Gastrocnemius medialis (tissue), 4 donors: ENCODE results near the gene GABBR2. TPM values are rescaled to one million over a fixed set of nuclear protein-coding genes. Genes with fewer than 3 reads are reported as not detected.

Source experiments
- ATAC-seq, 2 donors: fragments of 150-250 bp; one replicate each; pipeline ENCODE4 v1.9.1; 2016
- DNase-seq, 2 donors: peaks; one replicate each; pipeline ENCODE4 v3.0.0-alpha.2; 2019
- H3K27ac ChIP-seq, 4 donors: fragments of 200-600 bp; sonication (generic); 1 replicate in 1 of 4; 2 replicates in 3 of 4; pipeline ENCODE4 v1.5.1; 2016 to 2018; ENCODE audit warnings: mild to moderate bottlenecking in 2 of 4, moderate library complexity in 1 of 4
- H3K27me3 ChIP-seq, 3 donors: fragments of 200-600 bp; sonication (generic) in 2 of 3; 1 replicate in 1 of 3; 2 replicates in 2 of 3; pipeline versions ENCODE4 v1.5.1 to v1.6.0; 2016 to 2019; ENCODE audit warnings: mild to moderate bottlenecking in 1 of 3, moderate library complexity in 1 of 3
- H3K36me3 ChIP-seq, 2 donors: fragments of 200-600 bp; sonication (generic) in 1 of 2; one replicate each; pipeline ENCODE4 v1.5.1; 2017 to 2018
- H3K4me1 ChIP-seq, 2 donors: fragments of 200-600 bp; sonication (generic) in 1 of 2; one replicate each; pipeline ENCODE4 v1.5.1; 2016 to 2017; ENCODE audit warnings: mild to moderate bottlenecking in 2 of 2
- H3K4me3 ChIP-seq, 4 donors: fragments of 200-600 bp; sonication (generic) in 3 of 4; 1 replicate in 1 of 4; 2 replicates in 3 of 4; pipeline ENCODE4 v1.5.1; 2016 to 2019; ENCODE audit warnings: mild to moderate bottlenecking in 2 of 4
- H3K9me3 ChIP-seq, 3 donors: fragments of 200-600 bp; sonication (generic) in 2 of 3; 1 replicate in 1 of 3; 2 replicates in 2 of 3; pipeline ENCODE4 v1.5.1; 2016 to 2019
- POLR2A ChIP-seq, 2 donors: fragments of 450-650 bp; IDR thresholded peaks; one replicate each; pipeline ENCODE4 v1.6.1; 2017; ENCODE audit warnings: antibody characterized with exemption in 2 of 2, mild to moderate bottlenecking in 2 of 2, moderate library complexity in 2 of 2
- in situ Hi-C, 4 donors: fragments of 200-750 bp; cut with MboI; loops; one replicate each; pipeline versions ENCODE4 v1.15.0 to v1.8.0; 2017; ENCODE audit warnings: low sequenced_read_pairs in 4 of 4
- intact Hi-C: fragments of 100-400 bp; cut with DNase I; formaldehyde crosslinking; loops from one replicate; pipeline ENCODE4 v1.15.1; 2023; ENCODE audit warnings: low total_unique reads
- total RNA-seq, 4 donors: library from RNA; depleted of rRNA; stranded (reverse); fragments of >200 nt; gene quantifications; one replicate each; pipeline versions ENCODE4 v1.1.0 to v1.2.3, GENCODE V29; 2016
- TF ChIP-seq, protein P1 (sequence below), 5 experiments: fragments of 450-650 bp in 3 of 5; fragments of 200-600 bp in 2 of 5; sonication (generic) in 2 of 5; IDR thresholded peaks in 4 of 5; conservative IDR thresholded peaks in 1 of 5; 1 replicate in 4 of 5; 2 replicates in 1 of 5; pipeline ENCODE4 v1.5.1; 2016 to 2019; ENCODE audit warnings: antibody characterized with exemption in 5 of 5, mild to moderate bottlenecking in 3 of 5, moderate library complexity in 3 of 5

The GABBR2 gene
- total RNA-seq, 4 donors from 2014 or later, result 0.46 to 0.80 TPM; not detected in 2

DNA sequence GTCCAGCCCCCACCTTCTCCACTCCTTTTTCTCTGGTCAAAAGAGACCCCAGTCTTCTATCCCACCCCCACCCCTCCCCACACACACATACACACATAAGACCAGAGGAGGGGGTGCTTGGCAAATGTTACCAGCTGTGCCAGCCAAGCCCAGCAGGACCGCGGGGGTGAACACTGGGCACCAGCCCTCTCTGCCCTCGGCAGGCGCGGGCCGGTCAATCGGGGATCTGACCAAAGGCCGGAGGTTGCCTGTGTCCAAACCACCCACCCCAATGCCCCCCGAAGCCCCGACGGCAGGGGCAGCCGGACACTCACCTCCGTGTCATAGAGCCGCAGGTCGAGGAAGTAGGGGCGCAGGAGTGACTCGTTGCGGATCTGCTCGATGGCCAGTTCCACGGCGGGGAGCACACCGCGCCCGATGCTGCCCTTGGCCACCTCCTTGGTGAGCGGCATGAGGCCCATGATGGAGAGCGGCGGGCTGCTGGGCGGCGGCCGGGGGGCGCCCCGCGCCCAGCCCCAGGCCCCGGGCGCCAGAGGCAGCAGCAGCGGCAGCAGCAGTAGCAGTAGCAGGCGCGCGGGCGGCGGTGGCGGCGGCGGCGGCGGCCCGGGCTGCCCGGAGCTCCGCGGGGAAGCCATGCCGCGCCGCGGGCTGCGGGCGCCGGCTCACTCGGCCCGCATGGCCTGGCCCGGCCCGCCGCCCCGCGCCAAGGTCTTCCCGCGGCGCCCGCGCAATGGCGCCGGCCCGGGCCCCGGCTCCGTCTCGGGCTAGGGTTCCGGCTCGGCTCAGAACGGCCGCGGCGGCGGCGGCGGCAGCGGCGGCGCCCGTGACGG lies 417 bp downstream of the GABBR2 start:
- intact Hi-C loops, result no loop called here
- Histone ChIP-seq H3K9me3 (no peaks in the 10 kb centered on the region), H3K4me3 (peak overlapping the region in 3 of 4 donors; percentile 25 to 39 (median 33)), H3K27me3 (peaks cover 45 to 57% (median 55%) of the 10 kb centered on the region in 3 donors), H3K4me1 (peaks cover 0 to 11% of the 10 kb centered on the region in 2 donors), H3K27ac (no peak overlapping the region), H3K36me3 (no peaks in the 10 kb centered on the region)
- DNase-seq (no peak), ATAC-seq (no peak)
- in situ Hi-C loops, result no loop called here
- TF ChIP-seq POLR2A (IDR thresholded peaks at IDR 0.05), result no peak
- TF ChIP-seq, protein P1, sequence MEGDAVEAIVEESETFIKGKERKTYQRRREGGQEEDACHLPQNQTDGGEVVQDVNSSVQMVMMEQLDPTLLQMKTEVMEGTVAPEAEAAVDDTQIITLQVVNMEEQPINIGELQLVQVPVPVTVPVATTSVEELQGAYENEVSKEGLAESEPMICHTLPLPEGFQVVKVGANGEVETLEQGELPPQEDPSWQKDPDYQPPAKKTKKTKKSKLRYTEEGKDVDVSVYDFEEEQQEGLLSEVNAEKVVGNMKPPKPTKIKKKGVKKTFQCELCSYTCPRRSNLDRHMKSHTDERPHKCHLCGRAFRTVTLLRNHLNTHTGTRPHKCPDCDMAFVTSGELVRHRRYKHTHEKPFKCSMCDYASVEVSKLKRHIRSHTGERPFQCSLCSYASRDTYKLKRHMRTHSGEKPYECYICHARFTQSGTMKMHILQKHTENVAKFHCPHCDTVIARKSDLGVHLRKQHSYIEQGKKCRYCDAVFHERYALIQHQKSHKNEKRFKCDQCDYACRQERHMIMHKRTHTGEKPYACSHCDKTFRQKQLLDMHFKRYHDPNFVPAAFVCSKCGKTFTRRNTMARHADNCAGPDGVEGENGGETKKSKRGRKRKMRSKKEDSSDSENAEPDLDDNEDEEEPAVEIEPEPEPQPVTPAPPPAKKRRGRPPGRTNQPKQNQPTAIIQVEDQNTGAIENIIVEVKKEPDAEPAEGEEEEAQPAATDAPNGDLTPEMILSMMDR (IDR thresholded peaks at IDR 0.05 in 4 of 5, conservative IDR thresholded peaks at IDR 0.05 in 1 of 5), result no peak

DNA sequence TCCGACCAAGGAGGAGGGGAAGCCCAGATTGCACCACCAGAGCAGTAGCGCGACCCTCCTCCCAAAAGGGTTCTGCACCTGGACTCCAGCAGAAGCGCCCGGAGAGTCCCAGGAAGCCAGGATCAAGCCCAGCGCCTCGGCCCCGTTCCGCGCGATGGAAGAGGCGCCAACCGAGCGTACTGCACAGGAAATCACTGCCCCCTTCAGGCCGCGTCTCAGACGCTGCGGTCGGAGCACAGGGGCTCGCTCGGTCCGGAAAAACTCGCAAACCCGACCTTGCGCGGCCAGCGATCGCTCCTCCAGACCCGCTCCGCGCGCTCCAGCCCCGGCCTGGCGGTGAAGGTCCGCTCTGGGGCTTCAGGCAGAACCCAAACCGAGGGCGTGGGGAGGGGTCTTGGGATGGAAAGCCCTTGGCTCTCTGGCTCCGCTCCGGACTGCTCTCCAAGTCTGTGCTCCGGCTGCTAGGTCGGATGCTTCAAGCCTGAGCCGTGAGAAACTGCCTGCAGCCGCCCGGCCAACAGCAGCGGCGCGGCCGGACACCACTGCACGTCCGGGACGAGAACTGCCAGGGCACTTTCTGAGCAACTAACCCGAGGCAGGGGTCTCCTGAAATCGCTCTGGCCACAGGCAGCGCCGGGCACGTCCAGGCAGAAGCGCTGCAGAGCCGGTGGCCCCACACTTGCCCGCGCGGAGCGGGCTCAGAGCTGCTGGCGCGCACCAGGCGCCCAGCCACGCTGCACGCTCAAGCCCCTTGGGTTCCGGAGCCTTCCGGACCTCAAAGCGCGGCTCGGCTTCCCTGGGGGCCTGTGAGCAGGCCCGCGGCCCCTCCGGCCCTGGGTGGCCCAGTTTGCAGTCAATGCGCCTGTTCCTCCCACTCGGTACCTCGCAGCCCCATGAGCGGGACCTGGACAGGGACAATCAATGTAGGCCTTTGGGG lies 1.3 kb downstream of the GABBR2 start:
- H3K27me3 ChIP-seq, result peaks cover 45 to 60% (median 58%) of the 10 kb centered on the region in 3 donors
- TF ChIP-seq POLR2A (IDR thresholded peaks at IDR 0.05), result no peak
- TF ChIP-seq, protein P1 (IDR thresholded peaks at IDR 0.05 in 4 of 5, conservative IDR thresholded peaks at IDR 0.05 in 1 of 5), result peak in 2 of 5 experiments; percentile 12 to 29
- no peak overlapping the region for H3K27ac ChIP-seq
- no peaks in the 10 kb centered on the region for H3K9me3 ChIP-seq
- peak overlapping the region in 2 of 4 donors; percentile 21 to 25 for H3K4me3 ChIP-seq
- ATAC-seq (no peak), DNase-seq (no peak)
- intact Hi-C loops, result no loop called here
- no peaks in the 10 kb centered on the region for H3K36me3 ChIP-seq
- peaks cover 0 to 11% of the 10 kb centered on the region in 2 donors for H3K4me1 ChIP-seq
- in situ Hi-C loops, result no loop called here

DNA sequence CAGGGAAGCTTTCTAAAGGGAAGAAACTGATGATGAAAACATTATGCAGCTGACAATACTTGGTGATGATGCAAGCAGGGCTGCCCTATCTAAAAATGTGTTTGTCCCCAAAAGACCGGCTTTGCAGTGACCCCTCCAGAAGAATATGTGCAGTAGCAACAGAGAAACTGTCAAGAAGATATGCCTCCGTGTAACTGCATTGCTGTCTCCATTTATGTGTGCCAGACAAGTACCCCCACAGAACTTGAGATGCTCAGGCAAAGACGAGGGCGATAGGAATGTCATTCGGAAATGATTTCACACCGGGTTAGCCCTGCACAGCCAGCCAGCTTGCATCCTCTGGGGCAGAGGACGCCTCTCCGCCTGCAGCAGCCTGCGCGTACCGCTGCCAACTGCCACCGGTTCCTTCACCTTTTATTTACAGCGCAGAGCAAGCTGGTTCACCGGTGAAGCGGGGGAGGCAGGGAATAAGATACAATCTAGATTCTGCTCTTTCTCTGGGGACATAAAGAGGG lies 2.0 kb downstream of the GABBR2 start:
- H3K4me1 ChIP-seq, result peaks cover 0 to 11% of the 10 kb centered on the region in 2 donors
- H3K27ac ChIP-seq, result no peak overlapping the region
- peaks cover 45 to 58% (median 56%) of the 10 kb centered on the region in 3 donors for H3K27me3 ChIP-seq
- no peak for TF ChIP-seq POLR2A (IDR thresholded peaks at IDR 0.05)
- TF ChIP-seq, protein P1 (IDR thresholded peaks at IDR 0.05 in 4 of 5, conservative IDR thresholded peaks at IDR 0.05 in 1 of 5), result no peak
- ATAC-seq, result no peak
- H3K4me3 ChIP-seq, result no peak overlapping the region
- DNase-seq, result no peak
- H3K9me3 ChIP-seq, result no peaks in the 10 kb centered on the region
- H3K36me3 ChIP-seq, result no peaks in the 10 kb centered on the region
- intact Hi-C loops (no loop called here), in situ Hi-C loops (no loop called here)

DNA sequence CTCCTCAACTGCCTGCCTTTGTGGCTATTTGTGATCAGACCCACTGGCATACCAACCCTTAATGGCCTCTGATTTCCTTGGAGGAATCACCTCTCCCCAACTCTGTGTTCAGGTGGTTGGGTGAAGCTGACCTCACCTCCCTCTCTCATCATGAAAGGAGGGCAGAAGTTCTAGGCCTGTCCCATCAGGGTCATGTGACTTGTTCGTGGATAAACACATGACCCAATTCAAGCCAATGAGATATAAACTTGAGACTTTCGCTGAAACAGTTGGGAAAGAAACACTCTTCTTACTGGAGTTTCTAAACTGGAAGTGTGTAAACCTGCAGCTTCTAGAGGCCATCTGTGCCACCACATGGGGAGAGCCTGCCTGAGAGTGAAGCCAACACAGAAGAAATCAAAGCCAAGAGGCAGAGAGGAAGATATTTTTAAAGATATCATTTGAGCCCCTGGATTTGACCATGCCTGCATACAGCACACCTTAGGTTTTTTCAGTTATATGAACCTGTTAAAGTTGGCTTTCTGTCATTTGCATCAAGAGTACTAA lies 5.8 kb downstream of the GABBR2 start:
- intact Hi-C loops, result no loop called here
- peaks cover 29 to 42% (median 41%) of the 10 kb centered on the region in 3 donors for H3K27me3 ChIP-seq
- TF ChIP-seq, protein P1 (IDR thresholded peaks at IDR 0.05 in 4 of 5, conservative IDR thresholded peaks at IDR 0.05 in 1 of 5), result no peak
- TF ChIP-seq POLR2A (IDR thresholded peaks at IDR 0.05), result no peak

More for the DNA sequence above, 5.8 kb downstream of the GABBR2 start:
- no peak for ATAC-seq
- H3K36me3 ChIP-seq, result no peaks in the 10 kb centered on the region
- no peak overlapping the region for H3K27ac ChIP-seq
- peaks cover 0 to 7% of the 10 kb centered on the region in 2 donors for H3K4me1 ChIP-seq
- in situ Hi-C loops, result no loop called here
- no peaks in the 10 kb centered on the region for H3K9me3 ChIP-seq
- no peak overlapping the region for H3K4me3 ChIP-seq
- DNase-seq, result no peak
